ENCODE results near the gene RTKN. TPM values are rescaled to one million over a fixed set of nuclear protein-coding genes. Genes with fewer than 3 reads are reported as not detected.

Gene RTKN
- total and polyA plus RNA-seq, 2 of the 13 experiments (the other 11 are each of a cell fraction or from before 2014, with no cell fraction given), result 159 to 166 TPM

- 0 out of 2 replicates have a peak, but pooled peaks have one; percentile 41 for TF ChIP-seq CSRNP2 (CRISPR knock-in tag; conservative IDR thresholded peaks at IDR 0.05; ENCODE audit: low read depth)
- no peak; the same call in 1 of the 2 replicates for TF ChIP-seq ZNF460 (CRISPR knock-in tag; IDR thresholded peaks at IDR 0.05; ENCODE audit: borderline replicate concordance)
- TF ChIP-seq MLXIP (CRISPR knock-in tag; IDR thresholded peaks at IDR 0.05; ENCODE audit: borderline replicate concordance), result 0 out of 2 replicates have a peak, but pooled peaks have one; percentile 26
- TF ChIP-seq ZNF572 (CRISPR knock-in tag; IDR thresholded peaks at IDR 0.05), result no peak
- peak; percentile 64; the same call in 1 of the 2 replicates for TF ChIP-seq SMYD3 (CRISPR knock-in tag; IDR thresholded peaks at IDR 0.05)
- TF ChIP-seq SKI (IDR thresholded peaks at IDR 0.05; ENCODE audit: partially characterized antibody), result peak; percentile 48
- peak; percentile 72; the same call in 1 of the 2 replicates for TF ChIP-seq ZSCAN21 (CRISPR knock-in tag; IDR thresholded peaks at IDR 0.05; ENCODE audit: borderline replicate concordance)
- TF ChIP-seq TRIM22 (IDR thresholded peaks at IDR 0.05), result no peak
- no peak for TF ChIP-seq ADNP (CRISPR knock-in tag; IDR thresholded peaks at IDR 0.05)
- TF ChIP-seq PAF1 (CRISPR knock-in tag; IDR thresholded peaks at IDR 0.05), result no peak
- peak; percentile 74; the same call in 1 of the 2 replicates for TF ChIP-seq RAD21 (CRISPR knock-in tag; IDR thresholded peaks at IDR 0.05)
- TF ChIP-seq RXRB (CRISPR knock-in tag; IDR thresholded peaks at IDR 0.05; ENCODE audit: borderline replicate concordance), result peak; percentile 56; the same call in 1 of the 2 replicates
- TF ChIP-seq MBNL3 (CRISPR knock-in tag; conservative IDR thresholded peaks at IDR 0.05), result no peak
- 0 out of 2 replicates have a peak, but pooled peaks have one; percentile 7 for TF ChIP-seq BHLHE40 (IDR thresholded peaks at IDR 0.05; ENCODE audit: low read length)
- no peak; the same call in 1 of the 2 replicates for TF ChIP-seq ETV6 (CRISPR knock-in tag; conservative IDR thresholded peaks at IDR 0.05)
- TF ChIP-seq YEATS4 (CRISPR knock-in tag; IDR thresholded peaks at IDR 0.05; ENCODE audit: borderline replicate concordance), result peak; percentile 78
- no peak for TF ChIP-seq FOXO4 (CRISPR knock-in tag; conservative IDR thresholded peaks at IDR 0.05)
- TF ChIP-seq ZNF556 (CRISPR knock-in tag; IDR thresholded peaks at IDR 0.05; ENCODE audit: borderline replicate concordance), result no peak
- TF ChIP-seq TCF7 (IDR thresholded peaks at IDR 0.05; ENCODE audit: low read depth), result no peak
- TF ChIP-seq ZNF839 (CRISPR knock-in tag; IDR thresholded peaks at IDR 0.05; ENCODE audit: borderline replicate concordance), result peak; percentile 96
- no peak for TF ChIP-seq RARA (CRISPR knock-in tag; IDR thresholded peaks at IDR 0.05)
- no peak for TF ChIP-seq SMAD3 (CRISPR knock-in tag; IDR thresholded peaks at IDR 0.05)
These were observed 49.9 kb downstream of the RTKN start (continued) for GRCh38 chr2:74391580-74392448.
